Testis (tissue), 2 donors: ENCODE results near the gene PEX26.

Source experiments
- POLR2A ChIP-seq: fragments of 450-650 bp; IDR thresholded peaks from one replicate; pipeline ENCODE4 v1.6.1; 2017; ENCODE audit warnings: antibody characterized with exemption, mild to moderate bottlenecking, moderate library complexity
- TF ChIP-seq, protein P1 (sequence below), 3 experiments: fragments of 450-650 bp in 2 of 3; fragments of 200-600 bp in 1 of 3; sonication (generic) in 1 of 3; IDR thresholded peaks; one replicate each; pipeline ENCODE4 v1.5.1; 2016 to 2019; ENCODE audit warnings: antibody characterized with exemption in 3 of 3, mild to moderate bottlenecking in 2 of 3, moderate library complexity in 1 of 3

DNA sequence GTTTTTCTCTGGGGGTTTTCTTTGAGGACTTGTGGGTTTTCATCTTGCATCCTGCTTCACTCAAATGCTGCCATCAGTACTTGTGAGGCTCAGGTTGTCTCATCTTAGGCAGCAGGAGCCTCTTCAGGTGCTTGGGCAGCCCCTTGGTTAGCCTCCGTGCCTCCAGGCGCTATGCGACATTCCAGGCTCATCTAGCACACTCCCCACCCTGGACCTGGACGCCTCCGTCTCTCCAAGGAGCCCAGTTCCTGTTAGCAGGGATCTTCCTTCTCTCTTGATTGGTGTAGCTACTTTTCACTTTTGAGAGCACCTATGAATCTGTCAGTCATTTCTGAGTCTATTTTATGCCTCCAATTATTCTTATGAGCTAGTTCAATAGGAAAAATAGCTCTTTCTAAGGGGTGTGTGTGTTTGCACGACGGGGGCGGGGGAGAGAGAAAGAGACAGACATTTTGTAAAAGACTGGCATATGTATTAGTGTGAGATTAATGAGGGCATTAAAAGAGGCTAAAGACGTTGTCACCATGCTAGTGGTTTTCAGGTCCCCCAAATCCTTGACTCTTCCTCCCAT, 40.6 kb downstream of the PEX26 start:
- TF ChIP-seq, protein P1, sequence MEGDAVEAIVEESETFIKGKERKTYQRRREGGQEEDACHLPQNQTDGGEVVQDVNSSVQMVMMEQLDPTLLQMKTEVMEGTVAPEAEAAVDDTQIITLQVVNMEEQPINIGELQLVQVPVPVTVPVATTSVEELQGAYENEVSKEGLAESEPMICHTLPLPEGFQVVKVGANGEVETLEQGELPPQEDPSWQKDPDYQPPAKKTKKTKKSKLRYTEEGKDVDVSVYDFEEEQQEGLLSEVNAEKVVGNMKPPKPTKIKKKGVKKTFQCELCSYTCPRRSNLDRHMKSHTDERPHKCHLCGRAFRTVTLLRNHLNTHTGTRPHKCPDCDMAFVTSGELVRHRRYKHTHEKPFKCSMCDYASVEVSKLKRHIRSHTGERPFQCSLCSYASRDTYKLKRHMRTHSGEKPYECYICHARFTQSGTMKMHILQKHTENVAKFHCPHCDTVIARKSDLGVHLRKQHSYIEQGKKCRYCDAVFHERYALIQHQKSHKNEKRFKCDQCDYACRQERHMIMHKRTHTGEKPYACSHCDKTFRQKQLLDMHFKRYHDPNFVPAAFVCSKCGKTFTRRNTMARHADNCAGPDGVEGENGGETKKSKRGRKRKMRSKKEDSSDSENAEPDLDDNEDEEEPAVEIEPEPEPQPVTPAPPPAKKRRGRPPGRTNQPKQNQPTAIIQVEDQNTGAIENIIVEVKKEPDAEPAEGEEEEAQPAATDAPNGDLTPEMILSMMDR (IDR thresholded peaks at IDR 0.05) = no peak
- TF ChIP-seq POLR2A = no peak
